Activated T-cell treated with anti-CD3 and anti-CD28 coated beads for 48 hours (primary cell): ENCODE data around the gene UBE2E2.

Experiments used
- DNase-seq: peaks from one replicate; pipeline ENCODE4 v3.0.0-alpha.2; 2020; ENCODE audit warnings: low read depth

The UBE2E2 gene

GRCh38 chr3:23481011-23481615 is 278.0 kb downstream of the UBE2E2 start:
- no peak for DNase-seq

GRCh38 chr3:23481616-23482278 is 278.6 kb downstream of the UBE2E2 start:
- DNase-seq = no peak

GRCh38 chr3:23484386-23484785 is 281.3 kb downstream of the UBE2E2 start:
- no peak for DNase-seq

GRCh38 chr3:23485922-23486321 is 282.8 kb downstream of the UBE2E2 start:
- no peak for DNase-seq

GRCh38 chr3:23487015-23487414 is 283.9 kb downstream of the UBE2E2 start:
- no peak for DNase-seq

GRCh38 chr3:23488618-23489017 is 285.5 kb downstream of the UBE2E2 start:
- no peak for DNase-seq

- no peak for DNase-seq
Observed at GRCh38 chr3:23489300-23490158, 286.4 kb downstream of the UBE2E2 start.

GRCh38 chr3:23490459-23490858 is 287.3 kb downstream of the UBE2E2 start:
- DNase-seq = no peak

GRCh38 chr3:23492057-23492456 is 288.9 kb downstream of the UBE2E2 start:
- DNase-seq = no peak

- DNase-seq = no peak
Observed at GRCh38 chr3:23493889-23494288, 290.8 kb downstream of the UBE2E2 start.

GRCh38 chr3:23494967-23495366 is 291.8 kb downstream of the UBE2E2 start:
- DNase-seq = no peak

- DNase-seq = no peak
Observed at GRCh38 chr3:23495507-23495906, 292.4 kb downstream of the UBE2E2 start.

- no peak for DNase-seq
Observed at GRCh38 chr3:23496165-23496564, 293.0 kb downstream of the UBE2E2 start.

- no peak for DNase-seq
Observed at GRCh38 chr3:23497156-23497555, 294.0 kb downstream of the UBE2E2 start.

- no peak for DNase-seq
Observed at GRCh38 chr3:23501201-23501802, 298.2 kb downstream of the UBE2E2 start.

- no peak for DNase-seq
Observed at GRCh38 chr3:23508464-23508863, 305.3 kb downstream of the UBE2E2 start.

- no peak for DNase-seq
Observed at GRCh38 chr3:23518441-23518840, 315.3 kb downstream of the UBE2E2 start.

- DNase-seq = no peak
Observed at GRCh38 chr3:23519314-23520208, 316.4 kb downstream of the UBE2E2 start.

GRCh38 chr3:23527326-23527725 is 324.2 kb downstream of the UBE2E2 start:
- DNase-seq = no peak

GRCh38 chr3:23533596-23533995 is 330.5 kb downstream of the UBE2E2 start:
- DNase-seq = no peak

GRCh38 chr3:23533996-23534395 is 330.9 kb downstream of the UBE2E2 start:
- DNase-seq = no peak

- DNase-seq = no peak
Observed at GRCh38 chr3:23537101-23537551, 334.0 kb downstream of the UBE2E2 start.
